WTC11 (cell line): ENCODE measurements around the gene TNIK. TPM values are rescaled to one million over a fixed set of nuclear protein-coding genes. Genes with fewer than 3 reads are reported as not detected.

ENCODE experiments used
- ATAC-seq: fragments of 200-7000 bp; cut with Tn5 transposase; 2 replicates; pipeline ENCODE4 v1.10.0; 2021; ENCODE audit warnings: mild to moderate bottlenecking, moderate library complexity
- Bru-seq: library from RNA; stranded (reverse); fragments of 400-500 nt; gene quantifications from one replicate; lab custom pipeline; 2021; lab: Mats Ljungman, UMichigan
- CTCF ChIA-PET: fragments of 300-600 bp; sonication (Branson Sonifier 250); formaldehyde crosslinking; loops from one replicate; lab custom pipeline; 2021; ENCODE audit warnings: antibody characterized with exemption; lab: Charles Lee
- POLR2A ChIA-PET: fragments of 350-600 bp; sonication (Branson Sonifier 250); formaldehyde crosslinking; loops from one replicate; lab custom pipeline; 2021; ENCODE audit warnings: antibody characterized with exemption; lab: Charles Lee
- DNase-seq: peaks from one replicate; pipeline ENCODE4 v3.0.0; 2021; ENCODE audit warnings: low spot score
- H3K27ac Mint-ChIP-seq: 2 replicates; pipeline ENCODE4 v1.8.0; 2021; ENCODE audit warnings: mixed read lengths
- H3K27me3 Mint-ChIP-seq: 2 replicates; pipeline ENCODE4 v1.8.0; 2021; ENCODE audit warnings: low read depth, mild to moderate bottlenecking, moderate library complexity, mixed read lengths
- H3K36me3 Mint-ChIP-seq: 2 replicates; pipeline ENCODE4 v1.8.0; 2021; ENCODE audit warnings: mixed read lengths
- H3K4me1 Mint-ChIP-seq: 2 replicates; pipeline ENCODE4 v1.8.0; 2022; ENCODE audit warnings: mixed read lengths
- H3K4me3 Mint-ChIP-seq: 2 replicates; pipeline ENCODE4 v1.8.0; 2021; ENCODE audit warnings: mild to moderate bottlenecking, moderate library complexity, mixed read lengths
- H3K9me3 Mint-ChIP-seq: 2 replicates; pipeline ENCODE4 v1.8.0; 2021; ENCODE audit warnings: mixed read lengths
- ELF4 ChIP-seq: sonication (generic); formaldehyde crosslinking; IDR thresholded peaks from 2 replicates; pipeline ENCODE4 v1.8.1; 2022; ENCODE audit warnings: low read depth, mild to moderate bottlenecking, moderate library complexity, missing genetic modification reagents
- FOXK1 ChIP-seq: sonication (generic); formaldehyde crosslinking; IDR thresholded peaks from 2 replicates; pipeline ENCODE4 v1.8.0; 2022; ENCODE audit warnings: mild to moderate bottlenecking, moderate library complexity, missing genetic modification reagents
- FOXP1 ChIP-seq: sonication (generic); formaldehyde crosslinking; IDR thresholded peaks from 2 replicates; pipeline ENCODE4 v1.8.0; 2022; ENCODE audit warnings: missing genetic modification reagents, mild to moderate bottlenecking, moderate library complexity, borderline replicate concordance
- GABPB1 ChIP-seq: sonication (generic); formaldehyde crosslinking; IDR thresholded peaks from 2 replicates; pipeline ENCODE4 v1.8.1; 2023; ENCODE audit warnings: mild to moderate bottlenecking, missing genetic modification reagents
- KAT7 ChIP-seq: sonication (generic); formaldehyde crosslinking; IDR thresholded peaks from 2 replicates; pipeline ENCODE4 v1.8.1; 2023; ENCODE audit warnings: missing genetic modification reagents, mild to moderate bottlenecking, borderline replicate concordance
- NFE2L1 ChIP-seq: sonication (generic); formaldehyde crosslinking; IDR thresholded peaks from 2 replicates; pipeline ENCODE4 v1.8.1; 2023; ENCODE audit warnings: missing genetic modification reagents
- RORB ChIP-seq: fragments of 250-450 bp; sonication (Bioruptor Pico); IDR thresholded peaks from 2 replicates; pipeline ENCODE4 v1.9.0; 2021; ENCODE audit warnings: mild to moderate bottlenecking
- TCF7 ChIP-seq: sonication (generic); formaldehyde crosslinking; IDR thresholded peaks from 2 replicates; pipeline ENCODE4 v1.8.0; 2022; ENCODE audit warnings: mild to moderate bottlenecking, low read depth, missing genetic modification reagents, moderate library complexity
- TEAD1 ChIP-seq: sonication (generic); formaldehyde crosslinking; IDR thresholded peaks from 2 replicates; pipeline ENCODE4 v1.8.0; 2022; ENCODE audit warnings: mild to moderate bottlenecking, missing genetic modification reagents
- ZNF138 ChIP-seq: sonication (generic); formaldehyde crosslinking; conservative IDR thresholded peaks from 2 replicates; pipeline ENCODE4 v1.8.1; 2022; ENCODE audit warnings: mild to moderate bottlenecking, moderate library complexity, missing genetic modification reagents
- ZNF263 ChIP-seq: sonication (generic); formaldehyde crosslinking; IDR thresholded peaks from 2 replicates; pipeline ENCODE4 v1.8.1; 2022; ENCODE audit warnings: low read depth, mild to moderate bottlenecking, moderate library complexity, missing genetic modification reagents
- long read RNA-seq, 3 experiments: library from RNA in 1 of 3; library from capped mRNA in 1 of 3; library from polyadenylated mRNA in 1 of 3; unstranded in 2 of 3; stranded (forward) in 1 of 3; transcript quantifications; one replicate each; pipeline ENCODE4 v2.0.0, GENCODE V29; 2021
- total RNA-seq: library from RNA; stranded (reverse); gene quantifications from 3 replicates; pipeline ENCODE4 v1.2.3, GENCODE V29; 2021
- TF ChIP-seq, protein P1 (sequence below): sonication (generic); formaldehyde crosslinking; IDR thresholded peaks from 2 replicates; pipeline ENCODE4 v1.8.0; 2023; ENCODE audit warnings: mild to moderate bottlenecking, missing genetic modification reagents
- TF ChIP-seq, protein P2 (sequence below): sonication (generic); formaldehyde crosslinking; IDR thresholded peaks from 2 replicates; pipeline ENCODE4 v1.8.1; 2023; ENCODE audit warnings: mild to moderate bottlenecking, missing genetic modification reagents, moderate library complexity
- TF ChIP-seq, protein P3 (sequence below): sonication (generic); formaldehyde crosslinking; IDR thresholded peaks from 2 replicates; pipeline ENCODE4 v1.8.0; 2023; ENCODE audit warnings: missing genetic modification reagents
- TF ChIP-seq, protein P4 (sequence below): sonication (generic); formaldehyde crosslinking; IDR thresholded peaks from 2 replicates; pipeline ENCODE4 v1.8.0; 2023; ENCODE audit warnings: missing genetic modification reagents, mild to moderate bottlenecking, borderline replicate concordance
- TF ChIP-seq, protein P5 (sequence below): sonication (generic); formaldehyde crosslinking; IDR thresholded peaks from 2 replicates; pipeline ENCODE4 v1.8.1; 2023; ENCODE audit warnings: mild to moderate bottlenecking, moderate library complexity, missing genetic modification reagents
- TF ChIP-seq, protein P6 (sequence below): sonication (generic); formaldehyde crosslinking; IDR thresholded peaks from 2 replicates; pipeline ENCODE4 v1.8.1; 2023; ENCODE audit warnings: mild to moderate bottlenecking, missing genetic modification reagents
- TF ChIP-seq, protein P7 (sequence below): fragments of 250-450 bp; sonication (Bioruptor Pico); conservative IDR thresholded peaks from 2 replicates; pipeline ENCODE4 v1.9.0; 2021; ENCODE audit warnings: mild to moderate bottlenecking

TNIK gene
- total RNA-seq (50.3 to 53.0 TPM (median 51.9 TPM) in 3 replicates), Bru-seq, nascent RNA (percentile 83 among the genes with signal in this experiment)
- long read RNA-seq, experiment 1, full-length matches to known transcripts = 58 of 170 reads
- long read RNA-seq, experiment 1, partial matches to known transcripts = 61 of 170 reads
- long read RNA-seq, experiment 1, other reads (novel, unspliced or antisense) = 51 of 170 reads
- long read RNA-seq, experiment 2, partial matches to known transcripts = 39 of 83 reads
- long read RNA-seq, experiment 2, other reads (novel, unspliced or antisense) = 41 of 83 reads
- long read RNA-seq, experiment 3, partial matches to known transcripts = 1 of 7 reads
- long read RNA-seq, experiment 3, other reads (novel, unspliced or antisense) = 6 of 7 reads

DNA sequence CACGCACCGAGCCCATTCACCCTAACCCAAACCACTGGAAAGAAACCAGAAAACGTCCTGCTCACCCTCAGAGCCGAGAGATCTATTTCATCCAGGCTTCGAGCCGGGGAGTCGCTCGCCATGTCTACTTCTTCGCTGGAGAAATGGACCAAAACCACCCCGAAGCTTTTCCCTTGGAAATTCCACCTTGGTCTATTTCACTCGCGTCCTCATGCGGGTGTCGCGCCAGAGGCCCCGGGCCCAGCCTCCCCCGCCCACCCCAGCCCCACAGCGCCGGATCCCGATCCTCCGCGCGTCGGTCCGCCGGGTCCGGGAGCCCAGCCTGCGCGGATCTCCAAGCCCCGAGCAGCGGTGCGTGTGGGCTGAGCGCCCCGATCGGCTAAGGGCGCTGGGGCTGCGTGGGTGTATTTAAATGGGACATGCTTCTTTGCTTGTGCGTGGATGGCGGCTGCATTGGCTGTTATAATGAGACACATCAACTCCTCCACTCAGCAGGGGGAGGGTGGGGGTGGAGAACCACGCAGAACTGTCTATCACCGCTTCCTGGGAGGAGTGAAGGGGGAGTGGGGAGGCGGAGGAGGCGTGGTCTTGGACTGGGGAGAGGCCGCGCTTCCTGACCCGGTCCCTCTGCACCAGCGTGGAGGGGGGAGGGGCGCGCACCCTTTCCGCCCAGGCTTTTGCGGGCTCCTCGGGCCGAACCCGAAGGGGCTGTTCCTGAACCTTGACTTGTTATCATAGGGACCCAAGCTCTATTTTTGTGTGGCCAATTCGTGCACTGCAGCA lies at the start of gene TNIK:
TSS of gene TNIK (minus strand) at position 464 of the 783 bp plus-strand sequence. CDS start at position 122, 342 bp downstream.
- ChIA-PET POLR2A (no interaction called here), CTCF (interaction anchor here (0.6 to 1.7 kb wide), 7 partner anchors 8 to 292 kb away, joined by 3 to 10 read pairs (median 4); no protein-coding TSS in a partner anchor)
- peaks cover 33% of the 10 kb centered on the region for H3K4me1 Mint-ChIP-seq
- no peaks in the 10 kb centered on the region for H3K27me3 Mint-ChIP-seq
- no peaks in the 10 kb centered on the region for H3K9me3 Mint-ChIP-seq
- peak; percentile 75 for ATAC-seq
- peak; percentile 87 for DNase-seq
- 0 out of 2 replicates have a peak, but pooled peaks cover 2% of the 10 kb centered on the region for H3K36me3 Mint-ChIP-seq
- H3K27ac Mint-ChIP-seq = peak within 1 kb of the TSS; percentile 82
- H3K4me3 Mint-ChIP-seq = peak within 1 kb of the TSS; percentile 95
- TF ChIP-seq FOXP1 (CRISPR knock-in tag) (no peak; the same call in 1 of the 2 replicates), RORB (no peak), ZNF263 (no peak; the same call in 1 of the 2 replicates), GABPB1 (CRISPR knock-in tag) (no peak), TCF7 (CRISPR knock-in tag) (no peak), ZNF138 (CRISPR knock-in tag) (no peak), FOXK1 (CRISPR knock-in tag) (peak; percentile 39; the same call in 1 of the 2 replicates), KAT7 (CRISPR knock-in tag) (peak; percentile 48; the same call in 1 of the 2 replicates), TEAD1 (CRISPR knock-in tag) (peak; percentile 82), ELF4 (CRISPR knock-in tag) (no peak), NFE2L1 (CRISPR knock-in tag) (no peak)
- TF ChIP-seq, protein P1, sequence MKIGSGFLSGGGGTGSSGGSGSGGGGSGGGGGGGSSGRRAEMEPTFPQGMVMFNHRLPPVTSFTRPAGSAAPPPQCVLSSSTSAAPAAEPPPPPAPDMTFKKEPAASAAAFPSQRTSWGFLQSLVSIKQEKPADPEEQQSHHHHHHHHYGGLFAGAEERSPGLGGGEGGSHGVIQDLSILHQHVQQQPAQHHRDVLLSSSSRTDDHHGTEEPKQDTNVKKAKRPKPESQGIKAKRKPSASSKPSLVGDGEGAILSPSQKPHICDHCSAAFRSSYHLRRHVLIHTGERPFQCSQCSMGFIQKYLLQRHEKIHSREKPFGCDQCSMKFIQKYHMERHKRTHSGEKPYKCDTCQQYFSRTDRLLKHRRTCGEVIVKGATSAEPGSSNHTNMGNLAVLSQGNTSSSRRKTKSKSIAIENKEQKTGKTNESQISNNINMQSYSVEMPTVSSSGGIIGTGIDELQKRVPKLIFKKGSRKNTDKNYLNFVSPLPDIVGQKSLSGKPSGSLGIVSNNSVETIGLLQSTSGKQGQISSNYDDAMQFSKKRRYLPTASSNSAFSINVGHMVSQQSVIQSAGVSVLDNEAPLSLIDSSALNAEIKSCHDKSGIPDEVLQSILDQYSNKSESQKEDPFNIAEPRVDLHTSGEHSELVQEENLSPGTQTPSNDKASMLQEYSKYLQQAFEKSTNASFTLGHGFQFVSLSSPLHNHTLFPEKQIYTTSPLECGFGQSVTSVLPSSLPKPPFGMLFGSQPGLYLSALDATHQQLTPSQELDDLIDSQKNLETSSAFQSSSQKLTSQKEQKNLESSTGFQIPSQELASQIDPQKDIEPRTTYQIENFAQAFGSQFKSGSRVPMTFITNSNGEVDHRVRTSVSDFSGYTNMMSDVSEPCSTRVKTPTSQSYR (CRISPR knock-in tag) = peak; percentile 92
- TF ChIP-seq, protein P2, sequence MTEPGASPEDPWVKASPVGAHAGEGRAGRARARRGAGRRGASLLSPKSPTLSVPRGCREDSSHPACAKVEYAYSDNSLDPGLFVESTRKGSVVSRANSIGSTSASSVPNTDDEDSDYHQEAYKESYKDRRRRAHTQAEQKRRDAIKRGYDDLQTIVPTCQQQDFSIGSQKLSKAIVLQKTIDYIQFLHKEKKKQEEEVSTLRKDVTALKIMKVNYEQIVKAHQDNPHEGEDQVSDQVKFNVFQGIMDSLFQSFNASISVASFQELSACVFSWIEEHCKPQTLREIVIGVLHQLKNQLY (CRISPR knock-in tag) = no peak
- TF ChIP-seq, protein P3, sequence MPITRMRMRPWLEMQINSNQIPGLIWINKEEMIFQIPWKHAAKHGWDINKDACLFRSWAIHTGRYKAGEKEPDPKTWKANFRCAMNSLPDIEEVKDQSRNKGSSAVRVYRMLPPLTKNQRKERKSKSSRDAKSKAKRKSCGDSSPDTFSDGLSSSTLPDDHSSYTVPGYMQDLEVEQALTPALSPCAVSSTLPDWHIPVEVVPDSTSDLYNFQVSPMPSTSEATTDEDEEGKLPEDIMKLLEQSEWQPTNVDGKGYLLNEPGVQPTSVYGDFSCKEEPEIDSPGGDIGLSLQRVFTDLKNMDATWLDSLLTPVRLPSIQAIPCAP (CRISPR knock-in tag) = no peak
- TF ChIP-seq, protein P4, sequence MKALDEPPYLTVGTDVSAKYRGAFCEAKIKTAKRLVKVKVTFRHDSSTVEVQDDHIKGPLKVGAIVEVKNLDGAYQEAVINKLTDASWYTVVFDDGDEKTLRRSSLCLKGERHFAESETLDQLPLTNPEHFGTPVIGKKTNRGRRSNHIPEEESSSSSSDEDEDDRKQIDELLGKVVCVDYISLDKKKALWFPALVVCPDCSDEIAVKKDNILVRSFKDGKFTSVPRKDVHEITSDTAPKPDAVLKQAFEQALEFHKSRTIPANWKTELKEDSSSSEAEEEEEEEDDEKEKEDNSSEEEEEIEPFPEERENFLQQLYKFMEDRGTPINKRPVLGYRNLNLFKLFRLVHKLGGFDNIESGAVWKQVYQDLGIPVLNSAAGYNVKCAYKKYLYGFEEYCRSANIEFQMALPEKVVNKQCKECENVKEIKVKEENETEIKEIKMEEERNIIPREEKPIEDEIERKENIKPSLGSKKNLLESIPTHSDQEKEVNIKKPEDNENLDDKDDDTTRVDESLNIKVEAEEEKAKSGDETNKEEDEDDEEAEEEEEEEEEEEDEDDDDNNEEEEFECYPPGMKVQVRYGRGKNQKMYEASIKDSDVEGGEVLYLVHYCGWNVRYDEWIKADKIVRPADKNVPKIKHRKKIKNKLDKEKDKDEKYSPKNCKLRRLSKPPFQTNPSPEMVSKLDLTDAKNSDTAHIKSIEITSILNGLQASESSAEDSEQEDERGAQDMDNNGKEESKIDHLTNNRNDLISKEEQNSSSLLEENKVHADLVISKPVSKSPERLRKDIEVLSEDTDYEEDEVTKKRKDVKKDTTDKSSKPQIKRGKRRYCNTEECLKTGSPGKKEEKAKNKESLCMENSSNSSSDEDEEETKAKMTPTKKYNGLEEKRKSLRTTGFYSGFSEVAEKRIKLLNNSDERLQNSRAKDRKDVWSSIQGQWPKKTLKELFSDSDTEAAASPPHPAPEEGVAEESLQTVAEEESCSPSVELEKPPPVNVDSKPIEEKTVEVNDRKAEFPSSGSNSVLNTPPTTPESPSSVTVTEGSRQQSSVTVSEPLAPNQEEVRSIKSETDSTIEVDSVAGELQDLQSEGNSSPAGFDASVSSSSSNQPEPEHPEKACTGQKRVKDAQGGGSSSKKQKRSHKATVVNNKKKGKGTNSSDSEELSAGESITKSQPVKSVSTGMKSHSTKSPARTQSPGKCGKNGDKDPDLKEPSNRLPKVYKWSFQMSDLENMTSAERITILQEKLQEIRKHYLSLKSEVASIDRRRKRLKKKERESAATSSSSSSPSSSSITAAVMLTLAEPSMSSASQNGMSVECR = no peak
- TF ChIP-seq, protein P5, sequence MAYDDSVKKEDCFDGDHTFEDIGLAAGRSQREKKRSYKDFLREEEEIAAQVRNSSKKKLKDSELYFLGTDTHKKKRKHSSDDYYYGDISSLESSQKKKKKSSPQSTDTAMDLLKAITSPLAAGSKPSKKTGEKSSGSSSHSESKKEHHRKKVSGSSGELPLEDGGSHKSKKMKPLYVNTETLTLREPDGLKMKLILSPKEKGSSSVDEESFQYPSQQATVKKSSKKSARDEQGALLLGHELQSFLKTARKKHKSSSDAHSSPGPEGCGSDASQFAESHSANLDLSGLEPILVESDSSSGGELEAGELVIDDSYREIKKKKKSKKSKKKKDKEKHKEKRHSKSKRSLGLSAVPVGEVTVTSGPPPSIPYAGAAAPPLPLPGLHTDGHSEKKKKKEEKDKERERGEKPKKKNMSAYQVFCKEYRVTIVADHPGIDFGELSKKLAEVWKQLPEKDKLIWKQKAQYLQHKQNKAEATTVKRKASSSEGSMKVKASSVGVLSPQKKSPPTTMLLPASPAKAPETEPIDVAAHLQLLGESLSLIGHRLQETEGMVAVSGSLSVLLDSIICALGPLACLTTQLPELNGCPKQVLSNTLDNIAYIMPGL = peak; percentile 31; the same call in 1 of the 2 replicates
- TF ChIP-seq, protein P6, sequence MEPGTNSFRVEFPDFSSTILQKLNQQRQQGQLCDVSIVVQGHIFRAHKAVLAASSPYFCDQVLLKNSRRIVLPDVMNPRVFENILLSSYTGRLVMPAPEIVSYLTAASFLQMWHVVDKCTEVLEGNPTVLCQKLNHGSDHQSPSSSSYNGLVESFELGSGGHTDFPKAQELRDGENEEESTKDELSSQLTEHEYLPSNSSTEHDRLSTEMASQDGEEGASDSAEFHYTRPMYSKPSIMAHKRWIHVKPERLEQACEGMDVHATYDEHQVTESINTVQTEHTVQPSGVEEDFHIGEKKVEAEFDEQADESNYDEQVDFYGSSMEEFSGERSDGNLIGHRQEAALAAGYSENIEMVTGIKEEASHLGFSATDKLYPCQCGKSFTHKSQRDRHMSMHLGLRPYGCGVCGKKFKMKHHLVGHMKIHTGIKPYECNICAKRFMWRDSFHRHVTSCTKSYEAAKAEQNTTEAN = no peak
- TF ChIP-seq, protein P7, sequence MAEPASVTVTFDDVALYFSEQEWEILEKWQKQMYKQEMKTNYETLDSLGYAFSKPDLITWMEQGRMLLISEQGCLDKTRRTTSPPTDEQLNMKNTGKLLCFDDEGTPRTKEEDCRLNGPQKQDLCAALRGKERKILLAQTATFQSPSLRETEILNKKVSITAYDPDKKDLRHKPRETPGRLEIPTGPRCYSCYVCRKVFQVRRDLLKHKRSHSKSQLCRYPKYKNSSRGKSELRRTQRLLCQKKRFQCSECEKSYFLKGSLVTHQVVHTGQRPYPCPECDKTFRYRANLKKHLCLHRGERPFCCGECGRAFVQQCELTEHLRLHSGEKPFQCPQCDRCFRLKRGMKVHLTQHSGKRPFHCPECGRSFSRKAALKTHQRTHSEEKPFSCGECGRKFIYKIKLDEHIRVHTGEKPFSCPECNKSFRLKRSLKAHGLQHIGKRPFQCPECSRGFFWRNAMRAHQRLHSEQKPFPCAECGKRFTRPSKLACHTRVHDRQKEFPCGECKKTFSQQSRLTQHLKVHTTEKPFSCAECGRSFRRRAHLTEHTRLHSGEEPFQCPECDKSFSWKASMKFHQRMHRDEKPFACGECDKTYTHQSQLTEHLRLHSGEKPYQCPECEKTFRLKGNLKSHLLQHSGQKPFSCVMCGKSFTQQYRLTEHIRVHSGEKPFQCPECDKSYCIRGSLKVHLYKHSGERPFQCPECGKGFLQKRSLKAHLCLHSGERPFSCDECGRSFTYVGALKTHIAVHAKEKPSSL (CRISPR knock-in tag) = no peak
